GM21786 (cell line): Measurements from ENCODE around the gene CTNNA3.

Source experiments
- ATAC-seq: cut with Tn5 transposase; IDR thresholded peaks from one replicate; pipeline ENCODE4 v1.9.1; 2021; ENCODE audit not compliant: unreplicated experiment

CTNNA3 gene

GRCh38 chr10:66713387-66713786 is 982.6 kb downstream of the CTNNA3 start:
- ATAC-seq: no peak

GRCh38 chr10:66698069-66698468 is 997.9 kb downstream of the CTNNA3 start:
- ATAC-seq: no peak

DNA sequence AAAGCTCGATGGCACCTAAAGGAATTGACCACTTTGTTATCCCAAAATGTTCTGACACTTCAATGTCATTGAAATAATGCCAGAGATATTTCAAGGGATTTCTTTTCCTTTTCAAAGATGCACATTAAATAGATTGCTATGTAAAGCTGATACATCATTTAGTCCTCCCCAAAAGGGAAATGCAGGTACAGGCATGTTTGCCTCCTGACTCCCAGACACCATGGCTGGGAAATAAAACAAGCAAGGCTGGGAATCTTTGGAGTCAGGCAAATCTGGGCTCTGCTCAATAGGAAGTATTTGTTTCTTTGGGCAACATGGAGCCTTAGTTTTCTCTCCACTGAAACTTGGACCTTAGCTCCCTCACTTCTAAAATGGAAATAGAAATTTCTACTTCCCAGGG is 1000.9 kb downstream of the CTNNA3 start:
- no peak for ATAC-seq

- ATAC-seq: no peak
Measured at GRCh38 chr10:66684581-66684980, 1011.4 kb downstream of the CTNNA3 start.

DNA sequence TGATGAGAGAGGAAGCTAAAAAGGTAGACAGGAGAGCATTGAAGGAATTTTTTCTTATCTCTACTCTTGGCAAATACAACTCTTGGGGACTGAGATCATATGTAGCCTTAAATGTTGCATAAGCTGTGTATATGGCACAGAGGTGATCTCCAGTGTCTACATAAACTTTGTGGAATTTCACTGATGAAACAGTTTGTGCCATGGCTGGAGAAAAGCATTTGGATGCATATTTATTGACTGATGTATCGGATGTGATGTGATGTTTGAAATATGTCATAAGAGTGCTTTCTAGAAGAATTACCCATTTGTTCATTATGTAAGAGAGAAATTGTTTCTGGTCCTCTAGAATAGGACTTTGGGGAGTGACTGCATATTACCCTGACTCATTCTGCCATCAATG is 1015.1 kb downstream of the CTNNA3 start:
- ATAC-seq: no peak

GRCh38 chr10:66678521-66678920 is 1017.5 kb downstream of the CTNNA3 start:
- no peak for ATAC-seq

GRCh38 chr10:66673071-66673470 is 1022.9 kb downstream of the CTNNA3 start:
- ATAC-seq: no peak

DNA sequence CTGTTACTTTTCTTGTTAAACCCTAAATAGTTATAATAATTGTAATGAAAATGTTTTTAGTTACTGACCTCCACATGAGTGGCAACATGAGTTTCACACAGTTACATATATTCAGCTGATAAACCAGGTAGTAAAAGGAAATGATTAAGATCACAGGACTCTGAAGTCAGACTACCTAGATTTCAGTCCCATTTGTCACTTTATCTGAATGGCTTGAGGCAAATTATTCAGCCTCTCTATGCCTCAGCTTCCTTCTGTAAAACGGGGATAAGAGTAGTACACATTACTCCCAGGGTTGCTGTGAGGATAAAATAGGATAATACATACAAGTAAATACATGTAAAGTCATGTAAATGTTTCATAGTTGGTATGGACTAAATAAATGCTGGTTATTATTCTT is 1024.4 kb downstream of the CTNNA3 start:
- ATAC-seq: no peak

DNA sequence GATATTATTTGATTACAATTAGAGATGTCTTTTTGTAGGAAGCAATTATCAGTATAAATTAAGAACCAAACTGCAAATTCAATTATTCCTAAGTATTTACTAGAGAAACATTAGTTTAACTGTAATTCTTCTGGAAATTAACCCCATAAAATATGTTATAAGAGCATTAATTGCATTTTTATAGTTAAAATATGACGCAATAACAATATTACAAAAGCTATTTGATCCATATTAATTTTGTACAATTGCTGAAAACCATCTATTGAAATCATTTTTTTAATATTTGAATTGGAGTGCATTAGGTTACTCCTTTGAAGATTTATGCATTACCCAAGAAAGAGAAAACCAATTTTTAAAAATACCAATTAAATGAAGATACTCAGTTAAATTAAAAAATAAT is 1024.9 kb downstream of the CTNNA3 start:
- no peak for ATAC-seq

DNA sequence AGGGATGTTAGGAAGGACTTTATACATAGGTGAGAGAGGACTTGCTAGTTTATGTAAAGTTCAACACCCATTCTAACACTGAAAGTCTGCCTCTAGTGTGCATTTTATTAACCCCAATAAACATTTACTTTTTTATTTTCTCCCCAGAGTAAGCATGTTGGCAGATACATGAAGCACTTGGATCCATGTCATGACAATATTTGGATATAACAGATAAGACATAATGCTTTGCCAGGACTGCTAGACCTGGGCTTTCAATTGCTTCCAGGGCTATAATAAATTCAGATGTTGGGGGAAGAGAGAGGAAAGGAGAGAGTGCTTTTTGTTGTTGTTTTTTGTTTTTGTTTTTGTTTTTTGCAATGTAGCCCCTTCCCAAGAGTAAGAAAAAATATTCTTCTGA is 1039.5 kb downstream of the CTNNA3 start:
- no peak for ATAC-seq

DNA sequence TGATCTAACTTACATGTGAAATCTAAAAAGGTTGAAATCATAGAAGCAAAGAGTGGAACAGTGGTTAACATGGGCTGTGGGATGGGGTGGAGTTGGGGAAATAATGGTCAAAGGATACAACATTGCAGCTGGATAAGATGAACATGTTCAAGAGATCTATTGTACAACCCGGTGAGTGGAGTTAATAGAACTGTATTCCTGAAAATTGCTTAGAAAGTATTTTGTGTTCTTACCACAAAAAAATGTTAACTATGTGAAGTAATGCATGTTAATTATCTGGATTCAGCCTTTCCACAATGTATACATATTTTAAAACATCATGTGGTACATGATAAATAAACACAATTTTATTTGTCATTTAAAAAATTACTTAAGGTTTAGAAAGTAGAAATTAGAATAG is 1041.1 kb downstream of the CTNNA3 start:
- ATAC-seq: no peak

DNA sequence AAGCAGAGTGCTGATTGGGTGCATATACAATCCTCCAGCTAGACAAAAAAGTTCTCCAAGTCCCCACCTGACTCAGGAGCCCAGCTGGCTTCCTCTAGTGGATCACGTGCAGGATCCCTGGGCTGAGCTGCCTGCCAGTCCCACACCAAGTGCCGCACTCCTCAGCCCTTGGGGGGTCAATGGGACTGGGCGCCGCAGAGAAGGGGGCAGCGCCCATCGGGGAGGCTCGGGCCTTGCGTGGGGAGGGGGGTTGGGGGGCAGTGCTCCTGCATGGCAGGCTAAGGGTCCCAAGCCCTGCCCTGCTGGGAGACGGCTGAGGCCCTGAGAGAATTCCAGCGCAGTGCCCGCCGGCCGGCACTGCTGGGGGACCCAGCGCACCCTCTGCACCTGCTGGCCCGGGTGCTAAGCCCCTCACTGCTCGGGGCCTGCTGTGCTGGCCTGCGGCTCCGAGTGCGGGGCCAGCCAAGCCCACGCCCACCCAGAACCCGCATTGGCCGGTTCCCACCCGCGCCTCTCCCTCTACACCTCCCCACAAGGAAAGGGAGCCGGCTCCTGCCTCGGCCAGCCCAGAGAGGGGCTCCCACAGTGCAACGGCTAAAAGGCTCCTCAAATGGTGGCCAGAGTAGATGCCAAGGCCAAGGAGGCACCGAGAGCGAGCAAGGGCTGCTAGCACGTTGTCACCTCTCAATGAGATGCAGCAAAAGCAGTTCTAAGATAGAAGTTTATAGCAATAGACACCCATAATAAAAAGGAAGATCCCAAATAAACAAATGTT is 1044.5 kb downstream of the CTNNA3 start:
- ATAC-seq: no peak

- no peak for ATAC-seq
Measured at GRCh38 chr10:66649626-66650025, 1046.4 kb downstream of the CTNNA3 start.

- ATAC-seq: no peak
Measured at GRCh38 chr10:66642217-66642616, 1053.8 kb downstream of the CTNNA3 start.

GRCh38 chr10:66639371-66639770 is 1056.6 kb downstream of the CTNNA3 start:
- no peak for ATAC-seq

DNA sequence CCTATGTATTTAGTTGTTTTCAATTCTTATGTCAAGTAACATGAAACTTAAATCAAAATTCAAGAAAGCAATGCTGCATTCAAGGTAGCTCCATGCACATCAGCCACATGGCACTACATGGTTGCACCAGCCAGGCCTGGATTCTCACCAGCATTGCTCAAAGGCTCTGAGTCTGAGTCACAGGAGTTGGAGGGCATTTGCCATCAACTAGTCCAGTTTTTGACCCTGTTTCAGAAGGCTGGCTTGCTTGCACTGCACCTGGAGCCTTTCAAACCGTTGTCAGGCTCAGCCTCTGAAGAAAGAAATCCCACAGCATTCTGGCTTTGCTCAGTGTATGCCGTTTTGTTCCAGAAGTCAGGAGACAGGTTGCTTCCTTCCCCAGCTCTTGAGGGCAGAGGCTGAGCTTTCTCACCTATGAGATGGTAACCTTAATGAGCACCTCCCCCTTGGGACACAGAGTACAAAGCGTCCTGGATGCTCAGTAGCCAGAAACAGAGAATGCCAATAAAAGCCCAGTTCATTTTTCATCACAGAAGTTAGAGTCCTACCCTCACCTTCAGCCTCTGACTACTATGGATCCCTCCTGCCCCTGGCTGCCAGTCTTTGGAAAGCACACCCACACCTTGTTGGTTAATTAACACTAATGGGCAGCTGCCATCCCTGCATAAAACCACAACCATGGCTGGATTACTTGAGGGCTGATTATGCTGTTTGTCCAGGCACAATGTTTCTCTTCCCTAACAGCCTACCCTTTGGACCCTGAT is 1058.5 kb downstream of the CTNNA3 start:
- ATAC-seq: no peak

- ATAC-seq: no peak
Measured at GRCh38 chr10:66629996-66630395, 1066.0 kb downstream of the CTNNA3 start.

- ATAC-seq: peak; percentile 68
Measured at GRCh38 chr10:66627156-66627555, 1068.8 kb downstream of the CTNNA3 start.

DNA sequence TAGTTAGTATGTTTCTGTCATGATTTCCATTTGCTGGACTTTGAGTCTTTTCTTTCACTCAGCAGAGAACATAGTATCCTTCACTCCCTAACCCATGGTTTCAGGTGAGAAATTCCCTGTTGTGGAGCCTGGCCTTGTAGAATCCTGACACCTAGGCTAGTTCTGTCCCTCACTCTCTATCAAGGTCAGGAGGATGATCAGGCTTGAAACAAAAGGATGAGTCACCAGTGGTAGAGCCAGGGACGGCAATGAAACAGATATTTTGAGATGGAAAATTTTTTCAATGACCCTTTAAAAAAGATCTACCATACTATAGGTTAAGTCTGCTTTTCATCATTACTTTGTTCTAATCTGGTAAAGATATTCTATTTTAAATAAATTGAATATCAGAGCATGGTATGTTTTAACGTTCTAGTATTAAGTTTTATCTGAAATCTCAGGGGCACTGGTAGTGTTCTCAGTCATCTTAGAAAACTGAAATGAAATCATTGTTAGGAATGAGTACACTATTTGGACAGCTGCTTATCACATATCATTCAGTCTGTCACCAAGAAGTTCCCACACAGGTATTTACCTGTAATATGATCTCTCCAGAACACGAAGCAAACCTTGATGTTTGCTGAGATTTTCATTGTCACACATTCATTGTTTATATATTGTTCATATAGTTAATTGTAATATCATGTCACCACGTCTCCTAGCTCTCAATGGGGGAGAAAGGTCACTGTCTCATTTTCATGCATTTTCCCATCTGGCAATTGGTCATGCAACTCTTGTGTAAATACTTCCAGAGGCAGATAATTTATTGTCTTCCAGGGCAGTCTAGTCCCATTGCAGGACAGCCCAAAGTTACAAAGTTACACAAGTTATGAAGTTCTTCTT is 1070.0 kb downstream of the CTNNA3 start:
- ATAC-seq: no peak

DNA sequence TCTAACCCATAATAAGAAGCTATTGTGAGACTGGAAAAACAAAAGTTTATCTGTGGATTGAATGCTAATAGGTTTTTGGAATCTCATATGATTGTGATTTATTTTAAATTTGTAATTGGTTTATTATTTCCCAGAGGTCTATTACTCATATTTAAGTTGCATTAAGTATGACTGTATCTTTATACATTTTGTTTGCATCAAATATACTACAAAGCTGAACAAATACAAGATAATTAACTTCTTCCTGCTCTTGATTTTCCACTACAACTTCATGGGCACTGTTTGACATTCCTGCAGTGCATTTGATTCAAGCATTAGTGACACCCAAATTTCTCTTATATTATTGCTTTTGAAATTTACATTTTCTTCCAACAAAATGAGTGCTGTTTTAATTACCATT is 1073.9 kb downstream of the CTNNA3 start:
- no peak for ATAC-seq

DNA sequence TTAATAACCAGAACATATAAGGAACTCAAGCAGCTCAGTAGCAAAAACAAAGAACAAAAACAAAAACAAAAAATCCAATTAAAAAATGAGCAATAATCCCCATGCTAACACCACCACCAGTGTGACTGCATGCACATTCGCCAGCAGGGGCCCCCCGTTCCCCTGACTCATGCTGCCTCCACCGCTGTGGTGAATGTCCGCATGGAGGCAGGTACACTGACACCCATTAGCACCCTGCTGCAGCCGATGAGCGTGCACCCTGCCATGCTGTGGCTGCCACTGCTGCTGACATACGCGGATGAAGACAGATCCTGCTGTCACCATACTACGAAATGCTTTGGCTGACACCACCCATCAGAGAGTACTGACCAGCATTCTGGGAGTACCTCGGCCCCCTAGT is 1091.8 kb downstream of the CTNNA3 start:
- no peak for ATAC-seq

DNA sequence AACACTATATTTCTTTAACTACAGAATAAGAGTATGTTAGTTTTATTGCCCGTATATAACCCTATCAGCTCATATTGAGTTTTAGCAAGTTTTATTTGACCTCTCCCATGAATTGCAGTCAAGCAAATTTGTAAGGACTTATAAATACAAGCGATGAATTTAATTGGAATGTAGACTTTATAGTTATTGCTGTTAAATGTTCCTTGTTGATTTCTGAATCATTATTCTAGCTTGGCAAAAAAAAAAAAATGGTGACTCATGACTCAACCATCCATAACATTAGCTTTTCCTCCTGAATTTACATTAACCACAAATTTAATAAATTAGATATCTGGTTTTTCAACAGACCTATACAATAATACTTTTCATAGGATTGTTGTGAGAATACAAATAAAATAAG is 1104.1 kb downstream of the CTNNA3 start:
- ATAC-seq: no peak
